Measurements from ENCODE around the gene DCAF17. TPM values are rescaled to one million over a fixed set of nuclear protein-coding genes. Genes with fewer than 3 reads are reported as not detected.
A peak's percentile ranks its signal among the peaks of the same experiment; 100 is the strongest.

DCAF17 gene
- total and polyA plus RNA-seq, 2 donors (not counting 1 experiment from before 2014, with no cell fraction given): 8.8 to 29.4 TPM

- no peak for ATAC-seq (ENCODE audit: low read depth)
- no peaks in the 10 kb centered on the region for H3K36me3 ChIP-seq (replicated peaks in 1 of 2; ENCODE audit: control extremely low read depth in 1 of 2, control insufficient read depth in 1 of 2, extremely low read depth in 1 of 2, insufficient read depth in 2 of 2, low read length in 1 of 2)
- peaks cover 48% of the 10 kb centered on the region for H3K4me1 Mint-ChIP-seq
- peak; percentile 54 for DNase-seq
- peak overlapping the region in 1 of 5 experiments; percentile 1 for H3K4me3 ChIP-seq (ENCODE audit: control extremely low read depth in 1 of 5, extremely low read depth in 1 of 5, insufficient read depth in 1 of 5, low read depth in 2 of 5, low read length in 4 of 5)
- no peaks in the 10 kb centered on the region for H3K27me3 ChIP-seq (replicated peaks in 1 of 4; ENCODE audit: control extremely low read depth in 1 of 4, control insufficient read depth in 3 of 4, insufficient read depth in 4 of 4, low read length in 3 of 4)
- H3K79me2 ChIP-seq (ENCODE audit: control insufficient read depth, insufficient read depth, low read length): peaks cover 39% of the 10 kb centered on the region
- intact Hi-C loops (cut with micrococcal nuclease): loop anchor here (5.0 kb wide), 1 partner anchor 80 kb away; no protein-coding TSS in a partner anchor
- peak overlapping the region; percentile 38 for H3K4me3 Mint-ChIP-seq
- WGBS (ENCODE audit: insufficient coverage): no CpG with 5 or more reads among the region's 4 CpGs
- no peaks in the 10 kb centered on the region for H3K27me3 Mint-ChIP-seq
- no peak for TF ChIP-seq CTCF (IDR thresholded peaks at IDR 0.05)
- no peak for TF ChIP-seq EZH2 (IDR thresholded peaks at IDR 0.05; ENCODE audit: borderline replicate concordance, insufficient read depth, low read depth, low read length, poor library complexity, severe bottlenecking)
- H2AFZ ChIP-seq (ENCODE audit: insufficient read depth, low read depth, low read length, poor library complexity, severe bottlenecking): peak overlapping the region; percentile 30
- CTCF ChIA-PET: interaction anchor here (1.6 to 2.2 kb wide), 2 partner anchors 9 to 81 kb away, joined by 8 read pairs; no protein-coding TSS in a partner anchor
- H3K27ac Mint-ChIP-seq: peak overlapping the region; percentile 73
- peak overlapping the region; percentile 22 for H3K9ac ChIP-seq (ENCODE audit: low read length)
- peaks cover 0 to 3% (median 0%) of the 10 kb centered on the region in 3 donors for H3K9me3 ChIP-seq (ENCODE audit: control extremely low read depth in 1 of 3, control insufficient read depth in 2 of 3, insufficient read depth in 1 of 3, low read length in 2 of 3)
- peak overlapping the region; percentile 50 for H3K4me2 ChIP-seq (replicated peaks; ENCODE audit: low read depth, low read length, poor library complexity, severe bottlenecking)
- POLR2A ChIA-PET: interaction anchor here (1.8 kb wide), 1 partner anchor 246 kb away, joined by 7 read pairs; the partner anchor contains the start of gene TLK1
- H3K4me1 ChIP-seq (ENCODE audit: control insufficient read depth in 2 of 2, insufficient read depth in 2 of 2, low read length in 2 of 2): peaks cover 34 to 39% of the 10 kb centered on the region in 2 donors
- H3K27ac ChIP-seq (ENCODE audit: low read length in 2 of 2): peak overlapping the region; percentile 78 to 93
- peaks cover 1% of the 10 kb centered on the region for H3K9me3 Mint-ChIP-seq (ENCODE audit: insufficient read depth)
- no peaks in the 10 kb centered on the region for H4K20me1 ChIP-seq (ENCODE audit: control insufficient read depth, insufficient read depth, low read length, poor library complexity, severe bottlenecking)
These were observed 26.9 kb upstream of the DCAF17 start for GRCh38 chr2:171407030-171407675.

GRCh38 chr2:171407676-171408044 lies 26.4 kb upstream of the DCAF17 start:
- no peak overlapping the region for H3K9ac ChIP-seq (ENCODE audit: low read length)
- peak overlapping the region in 1 of 2 donors; percentile 93 for H3K27ac ChIP-seq (ENCODE audit: low read length in 2 of 2)
- ATAC-seq (ENCODE audit: low read depth) (no peak), DNase-seq (no peak)
- peaks cover 34 to 39% of the 10 kb centered on the region in 2 donors for H3K4me1 ChIP-seq (ENCODE audit: control insufficient read depth in 2 of 2, insufficient read depth in 2 of 2, low read length in 2 of 2)
- peak overlapping the region; percentile 50 for H3K4me2 ChIP-seq (replicated peaks; ENCODE audit: low read depth, low read length, poor library complexity, severe bottlenecking)
- ChIA-PET POLR2A (interaction anchor here (1.8 kb wide), 1 partner anchor 247 kb away, joined by 7 read pairs; the partner anchor contains the start of gene TLK1), CTCF (interaction anchor here (1.6 to 2.2 kb wide), 2 partner anchors 9 to 81 kb away, joined by 8 read pairs; no protein-coding TSS in a partner anchor)
- no peak overlapping the region for H3K4me3 Mint-ChIP-seq
- no peak overlapping the region for H3K4me3 ChIP-seq (ENCODE audit: control extremely low read depth in 1 of 5, extremely low read depth in 1 of 5, insufficient read depth in 1 of 5, low read depth in 2 of 5, low read length in 4 of 5)
- TF ChIP-seq CTCF (IDR thresholded peaks at IDR 0.05): no peak
- no peak for TF ChIP-seq EZH2 (IDR thresholded peaks at IDR 0.05; ENCODE audit: borderline replicate concordance, insufficient read depth, low read depth, low read length, poor library complexity, severe bottlenecking)
- H3K79me2 ChIP-seq (ENCODE audit: control insufficient read depth, insufficient read depth, low read length): peaks cover 39% of the 10 kb centered on the region
- WGBS (ENCODE audit: insufficient coverage): no CpG with 5 or more reads among the region's 1 CpG
- no peaks in the 10 kb centered on the region for H3K27me3 ChIP-seq (replicated peaks in 1 of 4; ENCODE audit: control extremely low read depth in 1 of 4, control insufficient read depth in 3 of 4, insufficient read depth in 4 of 4, low read length in 3 of 4)
- no peaks in the 10 kb centered on the region for H4K20me1 ChIP-seq (ENCODE audit: control insufficient read depth, insufficient read depth, low read length, poor library complexity, severe bottlenecking)
- H3K27me3 Mint-ChIP-seq: no peaks in the 10 kb centered on the region
- peak overlapping the region; percentile 73 for H3K27ac Mint-ChIP-seq
- H2AFZ ChIP-seq (ENCODE audit: insufficient read depth, low read depth, low read length, poor library complexity, severe bottlenecking): peak overlapping the region; percentile 30
- intact Hi-C loops (cut with micrococcal nuclease): loop anchor here (5.0 kb wide), 1 partner anchor 80 kb away; no protein-coding TSS in a partner anchor
- peaks cover 48% of the 10 kb centered on the region for H3K4me1 Mint-ChIP-seq
- no peaks in the 10 kb centered on the region for H3K9me3 ChIP-seq (ENCODE audit: control extremely low read depth in 1 of 3, control insufficient read depth in 2 of 3, insufficient read depth in 1 of 3, low read length in 2 of 3)
- no peaks in the 10 kb centered on the region for H3K9me3 Mint-ChIP-seq (ENCODE audit: insufficient read depth)
- no peaks in the 10 kb centered on the region for H3K36me3 ChIP-seq (replicated peaks in 1 of 2; ENCODE audit: control extremely low read depth in 1 of 2, control insufficient read depth in 1 of 2, extremely low read depth in 1 of 2, insufficient read depth in 2 of 2, low read length in 1 of 2)
